H9 (cell line): ENCODE measurements around the gene CCL24. TPM values are rescaled to one million over a fixed set of nuclear protein-coding genes. Genes with fewer than 3 reads are reported as not detected.

Source experiments
- DNase-seq: peaks from one replicate; pipeline ENCODE4 v3.0.0-alpha.2; 2017
- H2AFZ ChIP-seq: one replicate; pipeline ENCODE4 v1.6.1; 2013; ENCODE audit warnings: mild to moderate bottlenecking, low read length, control low read depth, moderate library complexity
- H2AK5ac ChIP-seq: 2 replicates; pipeline ENCODE4 v1.6.1; 2013; ENCODE audit warnings: low read length, control low read depth, mixed read lengths; ENCODE audit not compliant: insufficient read length
- H2BK120ac ChIP-seq: one replicate; pipeline ENCODE4 v1.6.1; 2013; ENCODE audit warnings: low read depth, mild to moderate bottlenecking, low read length, control low read depth, inconsistent platforms; ENCODE audit not compliant: poor library complexity, severe bottlenecking
- H2BK12ac ChIP-seq: 2 replicates; pipeline ENCODE4 v1.6.1; 2013; ENCODE audit warnings: low read length, control low read depth, mixed read lengths, low read depth; ENCODE audit not compliant: insufficient read length
- H2BK15ac ChIP-seq: 2 replicates; pipeline ENCODE4 v1.6.1; 2013; ENCODE audit warnings: low read depth, low read length, control low read depth
- H2BK20ac ChIP-seq: one replicate; pipeline ENCODE4 v1.6.1; 2013; ENCODE audit warnings: low read depth, mild to moderate bottlenecking, low read length, control low read depth, inconsistent platforms; ENCODE audit not compliant: poor library complexity, severe bottlenecking
- H2BK5ac ChIP-seq: 2 replicates; pipeline ENCODE4 v1.6.1; 2013; ENCODE audit warnings: low read length, control low read depth, mixed read lengths; ENCODE audit not compliant: insufficient read length
- H3K14ac ChIP-seq: 2 replicates; pipeline ENCODE4 v1.6.1; 2013; ENCODE audit warnings: low read length, control low read depth; ENCODE audit not compliant: insufficient read depth
- H3K18ac ChIP-seq: 2 replicates; pipeline ENCODE4 v1.6.1; 2013; ENCODE audit warnings: low read depth, mild to moderate bottlenecking, mixed read lengths, low read length, control low read depth; ENCODE audit not compliant: insufficient read length
- H3K23ac ChIP-seq: 2 replicates; pipeline ENCODE4 v1.6.1; 2013; ENCODE audit warnings: low read length, control low read depth, mixed read lengths, low read depth; ENCODE audit not compliant: insufficient read length
- H3K23me2 ChIP-seq: 2 replicates; pipeline ENCODE4 v1.6.1; 2013; ENCODE audit warnings: low read depth, mild to moderate bottlenecking, mixed read lengths, low read length, control low read depth; ENCODE audit not compliant: insufficient read length, poor library complexity, severe bottlenecking
- H3K27ac ChIP-seq: 2 replicates; pipeline ENCODE4 v1.5.1; 2013; ENCODE audit warnings: low read length, control low read depth, mixed read lengths, low read depth; ENCODE audit not compliant: insufficient read length
- H3K27me3 ChIP-seq: 2 replicates; pipeline ENCODE4 v1.6.1; 2013; ENCODE audit warnings: low read length, control low read depth, inconsistent platforms; ENCODE audit not compliant: insufficient read depth
- H3K4ac ChIP-seq: 2 replicates; pipeline ENCODE4 v1.6.1; 2013; ENCODE audit warnings: low read depth, mild to moderate bottlenecking, control low read depth, inconsistent platforms, low read length, moderate library complexity
- H3K4me1 ChIP-seq: 2 replicates; pipeline ENCODE4 v1.6.1; 2013; ENCODE audit warnings: low read length, control low read depth, inconsistent platforms; ENCODE audit not compliant: insufficient read depth
- H3K4me2 ChIP-seq: 2 replicates; pipeline ENCODE4 v1.6.1; 2013; ENCODE audit warnings: low read length, control low read depth, mixed read lengths; ENCODE audit not compliant: insufficient read length, insufficient read depth
- H3K56ac ChIP-seq: 2 replicates; pipeline ENCODE4 v1.6.1; 2013; ENCODE audit warnings: low read depth, mild to moderate bottlenecking, mixed read lengths, low read length, control low read depth; ENCODE audit not compliant: insufficient read length
- H3K79me1 ChIP-seq: 2 replicates; pipeline ENCODE4 v1.6.1; 2013; ENCODE audit warnings: low read depth, mild to moderate bottlenecking, moderate library complexity, low read length, control low read depth, inconsistent platforms; ENCODE audit not compliant: insufficient read depth, poor library complexity, severe bottlenecking
- H3K79me2 ChIP-seq: 2 replicates; pipeline ENCODE4 v1.6.1; 2013; ENCODE audit warnings: low read length, control low read depth, inconsistent platforms; ENCODE audit not compliant: insufficient read depth
- H3K9ac ChIP-seq: 2 replicates; pipeline ENCODE4 v1.6.1; 2013; ENCODE audit warnings: low read length, control low read depth, mixed read lengths; ENCODE audit not compliant: insufficient read length; ENCODE audit errors: extremely low read depth
- H3K9me3 ChIP-seq: one replicate; pipeline ENCODE4 v1.6.1; 2013; ENCODE audit warnings: low read depth, low read length, inconsistent platforms; ENCODE audit not compliant: control insufficient read depth
- H3T11ph ChIP-seq: one replicate; pipeline ENCODE4 v1.6.1; 2013; ENCODE audit warnings: mild to moderate bottlenecking, low read length, control low read depth, inconsistent platforms
- H4K20me1 ChIP-seq: one replicate; pipeline ENCODE4 v1.6.1; 2013; ENCODE audit not compliant: control insufficient read depth, insufficient read length, insufficient read depth
- H4K5ac ChIP-seq: 2 replicates; pipeline ENCODE4 v1.6.1; 2013; ENCODE audit warnings: low read depth, mild to moderate bottlenecking, mixed read lengths, low read length, control low read depth; ENCODE audit not compliant: insufficient read length
- H4K8ac ChIP-seq: replicated peaks from 2 replicates; pipeline ENCODE4 v1.6.1; 2013; ENCODE audit warnings: low read length, control low read depth, mixed read lengths, low read depth; ENCODE audit not compliant: insufficient read length
- H4K91ac ChIP-seq: 2 replicates; pipeline ENCODE4 v1.6.1; 2013; ENCODE audit warnings: low read depth, mild to moderate bottlenecking, moderate library complexity, mixed read lengths, low read length, control low read depth; ENCODE audit not compliant: insufficient read length
- H3K27ac Mint-ChIP-seq, 3 experiments: 2 replicates in 2 of 3; 3 replicates in 1 of 3; pipeline ENCODE4 v1.8.0; 2020 to 2021; ENCODE audit warnings: mixed read lengths in 3 of 3, mild to moderate bottlenecking in 1 of 3, moderate library complexity in 1 of 3
- H3K27me3 Mint-ChIP-seq: 2 replicates; pipeline ENCODE4 v1.8.0; 2021; ENCODE audit warnings: low read depth, mild to moderate bottlenecking, moderate library complexity, mixed read lengths
- H3K36me3 Mint-ChIP-seq, 3 experiments: 2 replicates in 2 of 3; 3 replicates in 1 of 3; pipeline ENCODE4 v1.8.0; 2020 to 2021; ENCODE audit warnings: low read depth in 3 of 3, mixed read lengths in 3 of 3; ENCODE audit not compliant: insufficient read depth in 1 of 3
- H3K4me1 Mint-ChIP-seq, 2 experiments: 2 replicates each; pipeline ENCODE4 v1.8.0; 2020; ENCODE audit warnings: mixed read lengths in 2 of 2
- H3K4me3 Mint-ChIP-seq, 2 experiments: 2 replicates in 1 of 2; 3 replicates in 1 of 2; pipeline ENCODE4 v1.8.0; 2020 to 2021; ENCODE audit warnings: mild to moderate bottlenecking in 2 of 2, mixed read lengths in 2 of 2, moderate library complexity in 1 of 2
- H3K9me3 Mint-ChIP-seq, 2 experiments: 2 replicates in 1 of 2; 3 replicates in 1 of 2; pipeline ENCODE4 v1.8.0; 2020; ENCODE audit warnings: mild to moderate bottlenecking in 2 of 2, mixed read lengths in 2 of 2, moderate library complexity in 1 of 2
- CTCF ChIP-seq: fragments of 200-600 bp; sonication (generic); conservative IDR thresholded peaks from 3 replicates; pipeline ENCODE4 v1.8.0; 2021; ENCODE audit warnings: antibody characterized with exemption, mild to moderate bottlenecking
- whole genome bisulfite sequencing: extraction: QIAGEN DNeasy Blood & Tissue Kit; methylation state at CpG from one replicate; pipeline ENCODE4 v1.1.7; 2013; ENCODE audit warnings: missing lambda C conversion rate, low lambda C conversion rate, mixed read lengths; ENCODE audit not compliant: insufficient read length; ENCODE audit errors: extremely low coverage; 5-methylcytosine and 5-hydroxymethylcytosine counted together
- total RNA-seq: library from RNA; stranded (reverse); gene quantifications from 2 replicates; pipeline ENCODE4 v1.2.1, GENCODE V29; 2021

Gene CCL24
- total RNA-seq, 1 experiment from 2014 or later: not detected

GRCh38 chr7:75804004-75804403 lies 9.6 kb downstream of the CCL24 start:
- Histone ChIP-seq H3T11ph (no peak overlapping the region), H3K18ac (no peak overlapping the region), H2BK12ac (no peak overlapping the region), H2BK120ac (no peak overlapping the region), H4K5ac (no peak overlapping the region), H2BK15ac (no peak overlapping the region), H4K8ac (no peak overlapping the region), H3K27me3 (no peaks in the 10 kb centered on the region), H3K4me1 (no peaks in the 10 kb centered on the region), H4K91ac (no peak overlapping the region), H3K9me3 (no peaks in the 10 kb centered on the region), H3K23me2 (no peaks in the 10 kb centered on the region), H2BK20ac (no peak overlapping the region), H3K79me1 (no peaks in the 10 kb centered on the region), H3K27ac (no peak overlapping the region), H3K9ac (no peak overlapping the region), H3K4me2 (no peak overlapping the region), H3K56ac (no peak overlapping the region), H2AK5ac (no peak overlapping the region), H2BK5ac (no peak overlapping the region), H3K14ac (no peak overlapping the region), H3K4ac (no peak overlapping the region), H2AFZ (no peak overlapping the region), H3K23ac (no peak overlapping the region), H3K79me2 (no peaks in the 10 kb centered on the region), H4K20me1 (no peaks in the 10 kb centered on the region)
- peaks cover 3% of the 10 kb centered on the region for H3K27me3 Mint-ChIP-seq
- H3K36me3 Mint-ChIP-seq: peaks cover 4 to 11% (median 6%) of the 10 kb centered on the region in 3 experiments; a peak in 6 of 7 replicates
- H3K4me1 Mint-ChIP-seq: no peaks in the 10 kb centered on the region; a peak in 1 of 4 replicates
- no peak overlapping the region for H3K27ac Mint-ChIP-seq
- H3K4me3 Mint-ChIP-seq: no peak overlapping the region
- no peak for DNase-seq
- peaks cover 15 to 19% of the 10 kb centered on the region in 2 experiments for H3K9me3 Mint-ChIP-seq
- no CpG with 5 or more reads among the region's 2 CpGs for WGBS
- TF ChIP-seq CTCF: no peak
